ENCODE results near the gene HIVEP3.

- TF ChIP-seq CTCF (IDR thresholded peaks at IDR 0.05) (no peak), POLR2A (IDR thresholded peaks at IDR 0.05) (no peak)
These were observed 76.4 kb downstream of the HIVEP3 start for GRCh38 chr1:41842326-41842725.

Data from heart left ventricle (tissue), 13 donors.